HL-60 (cell line): ENCODE measurements around the gene CAMK1D.

Experiments used
- DNase-seq, 2 experiments: peaks; one replicate each; pipeline ENCODE4 v3.0.0-alpha.2; 2010 to 2020; ENCODE audit warnings: low read depth in 1 of 2, low spot score in 1 of 2
- H3K27ac ChIP-seq: fragments of 250-450 bp; sonication (Bioruptor Pico); replicated peaks from 2 replicates; pipeline ENCODE4 v1.5.1; 2020; ENCODE audit warnings: mild to moderate bottlenecking, moderate library complexity
- H3K27me3 ChIP-seq: fragments of 250-450 bp; sonication (Bioruptor Pico); 2 replicates; pipeline ENCODE4 v1.5.1; 2021; ENCODE audit warnings: mild to moderate bottlenecking, moderate library complexity; ENCODE audit not compliant: insufficient read depth, poor library complexity, severe bottlenecking
- H3K4me3 ChIP-seq: replicated peaks from 2 replicates; pipeline ENCODE4 v1.5.1; 2011; ENCODE audit warnings: mild to moderate bottlenecking, control low read depth, low read length; ENCODE audit not compliant: insufficient read depth
- GABPA ChIP-seq: IDR thresholded peaks from 2 replicates; pipeline ENCODE4 v1.6.1; 2012; ENCODE audit warnings: low read depth
- POLR2AphosphoS5 ChIP-seq: IDR thresholded peaks from 2 replicates; pipeline ENCODE4 v1.6.1; 2012; ENCODE audit warnings: low read depth
- SPI1 ChIP-seq: IDR thresholded peaks from 2 replicates; pipeline ENCODE4 v1.6.1; 2012; ENCODE audit warnings: low read depth, mild to moderate bottlenecking, borderline replicate concordance
- TF ChIP-seq, protein P1 (sequence below): IDR thresholded peaks from one replicate; pipeline ENCODE4 v1.5.1; 2011; ENCODE audit warnings: low read length, control low read depth, inconsistent platforms; ENCODE audit not compliant: insufficient read depth
- TF ChIP-seq, protein P2 (sequence below): IDR thresholded peaks from 2 replicates; pipeline ENCODE4 v1.6.1; 2012; ENCODE audit warnings: low read depth; ENCODE audit not compliant: insufficient replicate concordance

CAMK1D gene

DNA sequence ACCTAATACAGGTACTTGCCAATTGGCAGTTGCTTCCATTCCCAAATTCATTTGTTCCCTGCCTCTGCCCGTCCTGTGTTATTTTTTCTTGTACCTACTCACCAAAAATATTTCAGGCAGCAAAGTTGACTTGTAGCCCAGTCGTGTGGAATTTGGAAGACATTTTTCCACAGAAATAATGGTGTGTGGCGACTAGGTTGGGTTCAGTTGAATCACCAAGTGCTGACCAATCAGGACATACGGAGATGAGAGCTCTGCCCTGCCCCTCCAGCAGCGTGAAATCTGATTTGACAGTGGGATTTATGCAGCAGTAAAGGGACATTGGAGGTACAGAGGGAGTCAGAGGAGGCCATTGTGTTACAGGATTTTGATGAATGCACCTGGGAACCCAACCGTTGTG lies 435.3 kb downstream of the CAMK1D start:
- no peak for DNase-seq
- Histone ChIP-seq H3K27me3 (no peaks in the 10 kb centered on the region), H3K27ac (no peak overlapping the region), H3K4me3 (no peak overlapping the region)
- TF ChIP-seq, protein P1, sequence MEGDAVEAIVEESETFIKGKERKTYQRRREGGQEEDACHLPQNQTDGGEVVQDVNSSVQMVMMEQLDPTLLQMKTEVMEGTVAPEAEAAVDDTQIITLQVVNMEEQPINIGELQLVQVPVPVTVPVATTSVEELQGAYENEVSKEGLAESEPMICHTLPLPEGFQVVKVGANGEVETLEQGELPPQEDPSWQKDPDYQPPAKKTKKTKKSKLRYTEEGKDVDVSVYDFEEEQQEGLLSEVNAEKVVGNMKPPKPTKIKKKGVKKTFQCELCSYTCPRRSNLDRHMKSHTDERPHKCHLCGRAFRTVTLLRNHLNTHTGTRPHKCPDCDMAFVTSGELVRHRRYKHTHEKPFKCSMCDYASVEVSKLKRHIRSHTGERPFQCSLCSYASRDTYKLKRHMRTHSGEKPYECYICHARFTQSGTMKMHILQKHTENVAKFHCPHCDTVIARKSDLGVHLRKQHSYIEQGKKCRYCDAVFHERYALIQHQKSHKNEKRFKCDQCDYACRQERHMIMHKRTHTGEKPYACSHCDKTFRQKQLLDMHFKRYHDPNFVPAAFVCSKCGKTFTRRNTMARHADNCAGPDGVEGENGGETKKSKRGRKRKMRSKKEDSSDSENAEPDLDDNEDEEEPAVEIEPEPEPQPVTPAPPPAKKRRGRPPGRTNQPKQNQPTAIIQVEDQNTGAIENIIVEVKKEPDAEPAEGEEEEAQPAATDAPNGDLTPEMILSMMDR, result no peak
- TF ChIP-seq, protein P2, sequence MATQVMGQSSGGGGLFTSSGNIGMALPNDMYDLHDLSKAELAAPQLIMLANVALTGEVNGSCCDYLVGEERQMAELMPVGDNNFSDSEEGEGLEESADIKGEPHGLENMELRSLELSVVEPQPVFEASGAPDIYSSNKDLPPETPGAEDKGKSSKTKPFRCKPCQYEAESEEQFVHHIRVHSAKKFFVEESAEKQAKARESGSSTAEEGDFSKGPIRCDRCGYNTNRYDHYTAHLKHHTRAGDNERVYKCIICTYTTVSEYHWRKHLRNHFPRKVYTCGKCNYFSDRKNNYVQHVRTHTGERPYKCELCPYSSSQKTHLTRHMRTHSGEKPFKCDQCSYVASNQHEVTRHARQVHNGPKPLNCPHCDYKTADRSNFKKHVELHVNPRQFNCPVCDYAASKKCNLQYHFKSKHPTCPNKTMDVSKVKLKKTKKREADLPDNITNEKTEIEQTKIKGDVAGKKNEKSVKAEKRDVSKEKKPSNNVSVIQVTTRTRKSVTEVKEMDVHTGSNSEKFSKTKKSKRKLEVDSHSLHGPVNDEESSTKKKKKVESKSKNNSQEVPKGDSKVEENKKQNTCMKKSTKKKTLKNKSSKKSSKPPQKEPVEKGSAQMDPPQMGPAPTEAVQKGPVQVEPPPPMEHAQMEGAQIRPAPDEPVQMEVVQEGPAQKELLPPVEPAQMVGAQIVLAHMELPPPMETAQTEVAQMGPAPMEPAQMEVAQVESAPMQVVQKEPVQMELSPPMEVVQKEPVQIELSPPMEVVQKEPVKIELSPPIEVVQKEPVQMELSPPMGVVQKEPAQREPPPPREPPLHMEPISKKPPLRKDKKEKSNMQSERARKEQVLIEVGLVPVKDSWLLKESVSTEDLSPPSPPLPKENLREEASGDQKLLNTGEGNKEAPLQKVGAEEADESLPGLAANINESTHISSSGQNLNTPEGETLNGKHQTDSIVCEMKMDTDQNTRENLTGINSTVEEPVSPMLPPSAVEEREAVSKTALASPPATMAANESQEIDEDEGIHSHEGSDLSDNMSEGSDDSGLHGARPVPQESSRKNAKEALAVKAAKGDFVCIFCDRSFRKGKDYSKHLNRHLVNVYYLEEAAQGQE, result no peak
- TF ChIP-seq GABPA, result no peak
- no peak for TF ChIP-seq SPI1
- TF ChIP-seq POLR2AphosphoS5, result no peak

DNA sequence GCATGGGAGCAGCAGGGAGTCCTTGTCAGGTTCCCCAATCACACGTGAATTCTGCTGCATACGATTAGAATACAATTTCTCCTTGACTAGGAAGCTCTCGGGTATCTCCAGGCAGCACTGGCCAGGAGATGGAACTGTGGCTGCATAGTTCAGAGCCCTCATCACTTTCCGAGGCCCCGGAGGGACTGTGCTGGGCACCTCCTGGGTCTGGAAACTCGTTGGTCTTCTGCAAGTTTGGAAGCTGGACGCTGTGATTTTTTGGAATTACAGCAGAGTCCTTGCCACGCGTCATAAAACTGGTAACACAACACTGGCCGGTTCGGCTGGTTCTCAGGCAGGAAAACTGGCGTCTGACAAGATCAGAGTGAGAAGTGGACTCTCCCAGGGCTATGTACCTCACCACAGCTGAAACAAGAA lies 436.1 kb downstream of the CAMK1D start:
- no peak overlapping the region for H3K27ac ChIP-seq
- TF ChIP-seq, protein P2, result no peak
- no peak for TF ChIP-seq SPI1
- TF ChIP-seq, protein P1, result no peak
- TF ChIP-seq GABPA, result no peak
- no peak for TF ChIP-seq POLR2AphosphoS5
- DNase-seq, result no peak
- H3K27me3 ChIP-seq, result no peaks in the 10 kb centered on the region
- no peak overlapping the region for H3K4me3 ChIP-seq

DNA sequence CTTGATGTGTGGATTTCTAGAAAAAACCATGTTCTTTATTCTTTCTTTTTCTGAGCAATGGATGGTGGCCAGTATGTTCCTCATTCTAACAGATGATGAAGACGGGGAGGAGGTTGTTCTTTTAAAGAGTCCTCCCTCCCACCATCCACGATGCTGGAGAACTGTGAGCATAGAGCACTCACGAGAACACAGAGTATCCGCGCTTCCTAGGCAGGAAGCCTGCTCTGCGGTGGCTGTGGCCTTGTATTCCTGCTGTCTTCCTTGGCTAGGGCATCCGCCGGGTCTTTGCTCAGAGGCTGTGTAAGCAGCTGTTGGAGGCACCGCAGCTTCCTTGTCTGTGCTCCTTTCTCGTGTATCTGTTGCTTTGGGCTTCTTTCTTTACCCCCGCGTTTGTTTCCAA lies 437.9 kb downstream of the CAMK1D start:
- no peak for TF ChIP-seq GABPA
- TF ChIP-seq SPI1, result no peak
- TF ChIP-seq, protein P2, result no peak
- no peak for TF ChIP-seq POLR2AphosphoS5
- TF ChIP-seq, protein P1, result no peak
- Histone ChIP-seq H3K4me3 (no peak overlapping the region), H3K27me3 (no peaks in the 10 kb centered on the region), H3K27ac (no peak overlapping the region)
- DNase-seq, result no peak
